HG03520 (cell line): ENCODE measurements around the gene PGM1.

ENCODE experiments used
- ATAC-seq: cut with Tn5 transposase; IDR thresholded peaks from one replicate; pipeline ENCODE4 v1.9.1; 2021; ENCODE audit warnings: mild to moderate bottlenecking, moderate library complexity; ENCODE audit not compliant: unreplicated experiment

The PGM1 gene

GRCh38 chr1:63663873-63664272, 70.7 kb downstream of the PGM1 start:
- ATAC-seq, result no peak

GRCh38 chr1:63664742-63665141, 71.5 kb downstream of the PGM1 start:
- ATAC-seq, result no peak

- ATAC-seq, result no peak
These were observed 72.2 kb downstream of the PGM1 start for GRCh38 chr1:63665410-63665809.

GRCh38 chr1:63665824-63666223, 72.6 kb downstream of the PGM1 start:
- ATAC-seq, result no peak

- ATAC-seq, result peak; percentile 44
These were observed 75.1 kb downstream of the PGM1 start for GRCh38 chr1:63668298-63668697.

GRCh38 chr1:63669151-63669961, 76.1 kb downstream of the PGM1 start:
- no peak for ATAC-seq

- no peak for ATAC-seq
These were observed 77.0 kb downstream of the PGM1 start for GRCh38 chr1:63670164-63670563.

- no peak for ATAC-seq
These were observed 78.3 kb downstream of the PGM1 start for GRCh38 chr1:63671514-63671913.

GRCh38 chr1:63674238-63674864, 81.1 kb downstream of the PGM1 start:
- ATAC-seq, result peak; percentile 56

GRCh38 chr1:63674865-63675419, 81.7 kb downstream of the PGM1 start:
- ATAC-seq, result no peak

GRCh38 chr1:63675420-63675931, 82.3 kb downstream of the PGM1 start:
- ATAC-seq, result no peak

GRCh38 chr1:63677497-63677896, 84.3 kb downstream of the PGM1 start:
- ATAC-seq, result no peak

GRCh38 chr1:63678200-63678599, 85.0 kb downstream of the PGM1 start:
- ATAC-seq, result no peak

- no peak for ATAC-seq
These were observed 85.9 kb downstream of the PGM1 start for GRCh38 chr1:63679076-63679475.

GRCh38 chr1:63679589-63679988, 86.4 kb downstream of the PGM1 start:
- no peak for ATAC-seq

- no peak for ATAC-seq
These were observed 89.7 kb downstream of the PGM1 start for GRCh38 chr1:63682936-63683335.

- no peak for ATAC-seq
These were observed 90.5 kb downstream of the PGM1 start for GRCh38 chr1:63683759-63684158.

GRCh38 chr1:63686696-63687095, 93.5 kb downstream of the PGM1 start:
- ATAC-seq, result no peak

GRCh38 chr1:63688302-63688890, 95.2 kb downstream of the PGM1 start:
- ATAC-seq, result no peak

- ATAC-seq, result no peak
These were observed 97.9 kb downstream of the PGM1 start for GRCh38 chr1:63690966-63691700.
